Breast epithelium (tissue), 3 donors: ENCODE measurements around the gene CDK3.

Source experiments
- POLR2A ChIP-seq: fragments of 450-650 bp; IDR thresholded peaks from one replicate; pipeline ENCODE4 v1.6.1; 2016; ENCODE audit warnings: antibody characterized with exemption, mild to moderate bottlenecking, moderate library complexity
- TF ChIP-seq, protein P1 (sequence below), 3 donors: fragments of 450-650 bp; IDR thresholded peaks; one replicate each; pipeline ENCODE4 v1.5.1; 2016 to 2017; ENCODE audit warnings: antibody characterized with exemption in 3 of 3, mild to moderate bottlenecking in 3 of 3, moderate library complexity in 3 of 3

DNA sequence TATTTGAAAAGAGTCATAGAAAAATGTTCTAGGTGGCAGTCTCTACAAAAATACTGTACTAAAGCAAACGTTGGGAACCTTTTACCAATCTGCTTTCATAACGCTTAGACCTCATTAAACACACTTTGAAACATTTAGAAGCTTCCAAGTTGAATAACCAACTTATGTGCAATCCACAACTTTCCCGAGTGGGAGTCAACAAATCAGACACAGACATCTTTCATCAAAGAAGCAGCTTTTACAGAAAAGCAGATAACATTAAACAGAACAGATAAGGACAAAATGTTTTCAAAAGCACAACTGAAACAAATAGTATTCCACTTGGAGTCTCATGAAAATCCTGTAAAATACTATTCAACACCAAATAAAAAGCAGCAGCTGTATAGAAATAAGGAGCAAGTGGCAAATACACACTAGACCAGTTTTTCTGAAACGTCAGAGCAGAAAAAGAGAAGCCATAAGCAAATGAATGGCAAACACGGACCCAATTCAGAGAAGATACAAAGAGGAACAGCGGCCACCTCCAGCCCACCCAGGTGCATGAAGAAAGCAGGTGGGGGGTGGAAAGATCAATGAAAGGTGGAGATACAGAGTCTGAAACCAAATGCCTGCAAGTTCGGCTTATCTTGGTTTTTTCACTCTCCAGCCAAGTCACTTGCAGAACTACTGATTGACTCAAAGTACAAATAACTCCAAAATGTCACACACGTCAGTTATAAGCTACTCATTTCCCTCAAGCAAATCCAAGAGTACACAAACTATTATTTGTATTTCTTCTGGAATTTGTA is 41.4 kb upstream of the CDK3 start:
- TF ChIP-seq, protein P1, sequence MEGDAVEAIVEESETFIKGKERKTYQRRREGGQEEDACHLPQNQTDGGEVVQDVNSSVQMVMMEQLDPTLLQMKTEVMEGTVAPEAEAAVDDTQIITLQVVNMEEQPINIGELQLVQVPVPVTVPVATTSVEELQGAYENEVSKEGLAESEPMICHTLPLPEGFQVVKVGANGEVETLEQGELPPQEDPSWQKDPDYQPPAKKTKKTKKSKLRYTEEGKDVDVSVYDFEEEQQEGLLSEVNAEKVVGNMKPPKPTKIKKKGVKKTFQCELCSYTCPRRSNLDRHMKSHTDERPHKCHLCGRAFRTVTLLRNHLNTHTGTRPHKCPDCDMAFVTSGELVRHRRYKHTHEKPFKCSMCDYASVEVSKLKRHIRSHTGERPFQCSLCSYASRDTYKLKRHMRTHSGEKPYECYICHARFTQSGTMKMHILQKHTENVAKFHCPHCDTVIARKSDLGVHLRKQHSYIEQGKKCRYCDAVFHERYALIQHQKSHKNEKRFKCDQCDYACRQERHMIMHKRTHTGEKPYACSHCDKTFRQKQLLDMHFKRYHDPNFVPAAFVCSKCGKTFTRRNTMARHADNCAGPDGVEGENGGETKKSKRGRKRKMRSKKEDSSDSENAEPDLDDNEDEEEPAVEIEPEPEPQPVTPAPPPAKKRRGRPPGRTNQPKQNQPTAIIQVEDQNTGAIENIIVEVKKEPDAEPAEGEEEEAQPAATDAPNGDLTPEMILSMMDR (IDR thresholded peaks at IDR 0.05): no peak
- TF ChIP-seq POLR2A: no peak
